Stimulated activated CD4-positive, alpha-beta T cell treated with anti-CD3 and anti-CD28 coated beads, Interleukin-12 subunit alpha, Interleukin-12 subunit beta, amount 100 ng/mL, for 48 hours (primary cell): Measurements from ENCODE around the gene GPR135.
"Not testable (repeated sequence)": the region's sequence is repeated elsewhere in the genome, so short reads cannot be mapped to it uniquely, and the experiment has no call there.

Source experiments
- DNase-seq, 3 donors: peaks; one replicate each; pipeline ENCODE4 v3.0.0-alpha.2; 2020; ENCODE audit warnings: low read depth in 2 of 3, low spot score in 1 of 3

Gene GPR135

GRCh38 chr14:59475709-59476108, 10.5 kb upstream of the GPR135 start:
- DNase-seq, result no peak

- no peak for DNase-seq
Observed at GRCh38 chr14:59474172-59474571, 9.0 kb upstream of the GPR135 start.

- DNase-seq, result peak in 2 of 3 donors; percentile 13 to 29
Observed at GRCh38 chr14:59464486-59465315, 479 bp downstream of the GPR135 start.

GRCh38 chr14:59463787-59464485, 1.2 kb downstream of the GPR135 start:
- peak in 1 of 3 donors; percentile 24 for DNase-seq

GRCh38 chr14:59461891-59462290, 3.3 kb downstream of the GPR135 start:
- no peak for DNase-seq

- DNase-seq, result no peak
Observed at GRCh38 chr14:59460378-59460777, 4.8 kb downstream of the GPR135 start.

GRCh38 chr14:59458486-59458885, 6.7 kb downstream of the GPR135 start:
- DNase-seq, result no peak

GRCh38 chr14:59455411-59455810, 9.8 kb downstream of the GPR135 start:
- DNase-seq, result no peak

- DNase-seq, result no peak
Observed at GRCh38 chr14:59454139-59454538, 11.0 kb downstream of the GPR135 start.

- no peak for DNase-seq
Observed at GRCh38 chr14:59451849-59452248, 13.3 kb downstream of the GPR135 start.

GRCh38 chr14:59450716-59451115, 14.5 kb downstream of the GPR135 start:
- DNase-seq, result no peak

GRCh38 chr14:59448673-59449072, 16.5 kb downstream of the GPR135 start:
- DNase-seq, result not testable (repeated sequence)

- no peak for DNase-seq
Observed at GRCh38 chr14:59439256-59439965, 25.8 kb downstream of the GPR135 start.

GRCh38 chr14:59438195-59438647, 27.0 kb downstream of the GPR135 start:
- DNase-seq, result no peak

GRCh38 chr14:59435987-59436386, 29.2 kb downstream of the GPR135 start:
- no peak for DNase-seq

GRCh38 chr14:59435101-59435500, 30.1 kb downstream of the GPR135 start:
- DNase-seq, result no peak

- DNase-seq, result no peak
Observed at GRCh38 chr14:59429790-59430189, 35.4 kb downstream of the GPR135 start.

- DNase-seq, result no peak
Observed at GRCh38 chr14:59428581-59429012, 36.6 kb downstream of the GPR135 start.

GRCh38 chr14:59427653-59428580, 37.3 kb downstream of the GPR135 start:
- DNase-seq, result no peak

- no peak for DNase-seq
Observed at GRCh38 chr14:59425322-59425935, 39.8 kb downstream of the GPR135 start.
